ENCODE measurements around the gene TMEM272. TPM values are rescaled to one million over a fixed set of nuclear protein-coding genes. Genes with fewer than 3 reads are reported as not detected.

The TMEM272 gene
- total and polyA plus RNA-seq, 3 experiments from 2014 or later: 0.12 to 0.69 (median 0.35) TPM

GRCh38 chr13:51837016-51837415, 8.0 kb downstream of the TMEM272 start:
- Mint-ChIP-seq H3K27ac (no peak overlapping the region), H3K27me3 (peaks cover 6 to 7% of the 10 kb centered on the region in 2 donors), H3K36me3 (peaks cover 0 to 1% (median 0%) of the 10 kb centered on the region in 3 donors), H3K9me3 (no peaks in the 10 kb centered on the region), H3K4me3 (no peak overlapping the region), H3K4me1 (peaks cover 6 to 11% (median 9%) of the 10 kb centered on the region in 3 donors)
- H3K9me3 ChIP-seq (ENCODE audit: low read length): no peaks in the 10 kb centered on the region
- ChIA-PET CTCF (interaction anchor here (1.5 to 9.6 kb wide), 3 partner anchors 11 to 291 kb away, joined by 3 to 188 read pairs (median 7); no protein-coding TSS in a partner anchor), POLR2A (no interaction called here)
- no peak overlapping the region for H3K4me3 ChIP-seq (ENCODE audit: low read length)
- no peak for DNase-seq
- H3K4me1 ChIP-seq (ENCODE audit: insufficient read depth, low read length): peaks cover 4% of the 10 kb centered on the region
- H3K27me3 ChIP-seq (ENCODE audit: insufficient read depth, low read length, poor library complexity, severe bottlenecking): no peaks in the 10 kb centered on the region
- no peaks in the 10 kb centered on the region for H3K36me3 ChIP-seq (ENCODE audit: insufficient read depth, low read length)
- no peak overlapping the region for H3K27ac ChIP-seq (ENCODE audit: low read depth, low read length)

DNA sequence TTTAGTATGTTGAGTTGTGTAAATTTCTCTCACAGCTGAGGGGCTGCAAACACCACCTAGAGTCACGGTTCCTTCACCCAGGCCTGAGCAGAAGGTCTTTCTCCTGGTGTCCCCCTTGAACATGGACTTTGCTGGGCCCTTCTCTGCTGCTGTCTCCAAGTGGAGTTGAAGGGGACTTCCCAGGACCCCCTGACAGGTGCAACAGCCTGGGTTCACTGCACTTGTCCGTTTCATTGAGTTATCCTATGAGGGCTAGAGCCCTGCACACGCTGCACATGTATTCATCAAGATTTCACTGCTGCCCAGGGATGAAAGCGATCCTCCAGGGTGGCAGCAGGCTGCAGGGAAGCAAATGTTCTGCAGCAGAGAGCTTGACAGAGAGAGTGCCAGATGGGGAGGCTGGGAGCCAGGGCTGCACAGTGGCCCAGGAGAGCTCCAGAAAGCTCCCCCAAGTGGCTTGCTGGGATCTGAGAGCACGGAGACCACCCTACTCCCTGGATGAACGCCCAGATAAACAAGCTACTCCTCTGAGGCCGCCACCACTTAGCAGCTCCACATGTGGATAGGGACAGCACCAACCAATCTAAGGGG, 10.3 kb downstream of the TMEM272 start:
- Histone ChIP-seq H3K36me3 (ENCODE audit: insufficient read depth, low read length) (no peaks in the 10 kb centered on the region), H3K4me3 (ENCODE audit: low read length) (no peak overlapping the region), H3K9me3 (ENCODE audit: low read length) (no peaks in the 10 kb centered on the region), H3K27me3 (ENCODE audit: insufficient read depth, low read length, poor library complexity, severe bottlenecking) (no peaks in the 10 kb centered on the region), H3K27ac (ENCODE audit: low read depth, low read length) (no peak overlapping the region), H3K4me1 (ENCODE audit: insufficient read depth, low read length) (peaks cover 15% of the 10 kb centered on the region)
- ChIA-PET POLR2A (no interaction called here), CTCF (interaction anchor here (0.7 to 9.6 kb wide), 6 partner anchors 9 to 390 kb away, joined by 3 to 188 read pairs (median 4); partner anchors contain the start of gene TMEM272)
- no peak for DNase-seq
- Mint-ChIP-seq H3K27me3 (peaks cover 0 to 7% of the 10 kb centered on the region in 2 donors), H3K9me3 (no peaks in the 10 kb centered on the region), H3K4me1 (peaks cover 6 to 22% (median 19%) of the 10 kb centered on the region in 3 donors), H3K36me3 (peaks cover 0 to 1% (median 0%) of the 10 kb centered on the region in 3 donors), H3K27ac (no peak overlapping the region), H3K4me3 (no peak overlapping the region)

GRCh38 chr13:51833980-51834379, 11.0 kb downstream of the TMEM272 start:
- Histone ChIP-seq H3K4me3 (ENCODE audit: low read length) (no peak overlapping the region), H3K9me3 (ENCODE audit: low read length) (no peaks in the 10 kb centered on the region), H3K27ac (ENCODE audit: low read depth, low read length) (no peak overlapping the region), H3K4me1 (ENCODE audit: insufficient read depth, low read length) (peaks cover 22% of the 10 kb centered on the region), H3K27me3 (ENCODE audit: insufficient read depth, low read length, poor library complexity, severe bottlenecking) (no peaks in the 10 kb centered on the region), H3K36me3 (ENCODE audit: insufficient read depth, low read length) (no peaks in the 10 kb centered on the region)
- peaks cover 0 to 1% (median 0%) of the 10 kb centered on the region in 3 donors for H3K36me3 Mint-ChIP-seq
- H3K4me1 Mint-ChIP-seq: peaks cover 6 to 28% (median 19%) of the 10 kb centered on the region in 3 donors
- no peak for DNase-seq
- H3K4me3 Mint-ChIP-seq: no peak overlapping the region
- POLR2A ChIA-PET: no interaction called here
- CTCF ChIA-PET: interaction anchor here (0.7 to 9.6 kb wide), 5 partner anchors 8 to 389 kb away, joined by 3 to 188 read pairs (median 5); partner anchors contain the start of gene TMEM272
- peak overlapping the region in 2 of 8 donors; percentile 29 to 79 for H3K27ac Mint-ChIP-seq
- H3K27me3 Mint-ChIP-seq: peaks cover 0 to 4% of the 10 kb centered on the region in 2 donors
- H3K9me3 Mint-ChIP-seq: no peaks in the 10 kb centered on the region

- peak overlapping the region in 5 of 8 donors; percentile 0 to 74 (median 38) for H3K27ac Mint-ChIP-seq
- CTCF ChIA-PET: interaction anchor here (0.9 to 9.6 kb wide), 13 partner anchors 11 to 415 kb away, joined by 3 to 188 read pairs (median 5); no protein-coding TSS in a partner anchor
- no peaks in the 10 kb centered on the region for H3K27me3 Mint-ChIP-seq
- peaks cover 0 to 1% (median 0%) of the 10 kb centered on the region in 3 donors for H3K36me3 Mint-ChIP-seq
- H3K27ac ChIP-seq (ENCODE audit: low read depth, low read length): no peak overlapping the region
- H3K4me1 Mint-ChIP-seq: peaks cover 17 to 39% (median 32%) of the 10 kb centered on the region in 3 donors
- peak; percentile 26 to 75 (median 60) for DNase-seq
- no peaks in the 10 kb centered on the region for H3K9me3 Mint-ChIP-seq
- H3K9me3 ChIP-seq (ENCODE audit: low read length): no peaks in the 10 kb centered on the region
- H3K4me3 Mint-ChIP-seq: peak overlapping the region in 1 of 7 donors; percentile 24
- POLR2A ChIA-PET: interaction anchor here (0.6 to 1.2 kb wide), 5 partner anchors 11 to 359 kb away, joined by 3 to 7 read pairs (median 3); no protein-coding TSS in a partner anchor
- no peaks in the 10 kb centered on the region for H3K36me3 ChIP-seq (ENCODE audit: insufficient read depth, low read length)
- no peak overlapping the region for H3K4me3 ChIP-seq (ENCODE audit: low read length)
- H3K4me1 ChIP-seq (ENCODE audit: insufficient read depth, low read length): peaks cover 36% of the 10 kb centered on the region
- H3K27me3 ChIP-seq (ENCODE audit: insufficient read depth, low read length, poor library complexity, severe bottlenecking): no peaks in the 10 kb centered on the region
Measured at GRCh38 chr13:51832471-51833152, 12.4 kb downstream of the TMEM272 start.

DNA sequence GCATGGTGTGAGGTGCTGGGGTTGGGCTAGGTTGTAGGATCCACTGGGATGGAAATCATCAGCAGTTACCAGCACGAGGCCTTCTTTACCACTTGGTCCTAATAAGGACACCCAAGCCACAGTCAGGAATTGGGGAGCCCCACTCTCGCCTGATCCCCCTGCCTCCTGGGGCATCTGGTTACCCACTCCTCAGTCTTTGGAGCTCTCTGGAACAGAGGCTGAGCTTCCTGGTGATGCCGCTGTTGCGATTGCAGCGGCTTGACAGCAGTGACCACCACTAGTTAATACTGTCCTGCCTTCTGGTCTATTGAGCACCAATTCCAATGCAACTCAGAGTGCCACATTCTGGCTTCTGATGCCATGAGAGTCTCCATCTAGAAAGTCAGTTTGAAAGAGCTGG, 13.5 kb downstream of the TMEM272 start:
- Mint-ChIP-seq H3K36me3 (peaks cover 0 to under 1% (median 0%) of the 10 kb centered on the region in 3 donors), H3K9me3 (no peaks in the 10 kb centered on the region), H3K4me1 (peaks cover 28 to 50% (median 43%) of the 10 kb centered on the region in 3 donors), H3K27ac (no peak overlapping the region), H3K4me3 (no peak overlapping the region), H3K27me3 (no peaks in the 10 kb centered on the region)
- H3K9me3 ChIP-seq (ENCODE audit: low read length): no peaks in the 10 kb centered on the region
- no peaks in the 10 kb centered on the region for H3K27me3 ChIP-seq (ENCODE audit: insufficient read depth, low read length, poor library complexity, severe bottlenecking)
- peaks cover 47% of the 10 kb centered on the region for H3K4me1 ChIP-seq (ENCODE audit: insufficient read depth, low read length)
- no peak for DNase-seq
- POLR2A ChIA-PET: interaction anchor here (1.1 to 1.2 kb wide), 2 partner anchors 10 to 16 kb away, joined by 3 to 7 read pairs; no protein-coding TSS in a partner anchor
- no peak overlapping the region for H3K4me3 ChIP-seq (ENCODE audit: low read length)
- no peaks in the 10 kb centered on the region for H3K36me3 ChIP-seq (ENCODE audit: insufficient read depth, low read length)
- CTCF ChIA-PET: interaction anchor here (0.6 to 9.6 kb wide), 12 partner anchors 10 to 398 kb away, joined by 3 to 188 read pairs (median 6); no protein-coding TSS in a partner anchor
- H3K27ac ChIP-seq (ENCODE audit: low read depth, low read length): no peak overlapping the region

- ChIA-PET CTCF (interaction anchor here (0.8 to 6.3 kb wide), 3 partner anchors 10 to 15 kb away, joined by 3 to 109 read pairs (median 3); no protein-coding TSS in a partner anchor), POLR2A (no interaction called here)
- Mint-ChIP-seq H3K36me3 (no peaks in the 10 kb centered on the region), H3K9me3 (no peaks in the 10 kb centered on the region), H3K27ac (peak overlapping the region in 1 of 8 donors; percentile 72), H3K4me1 (peaks cover 45 to 68% (median 62%) of the 10 kb centered on the region in 3 donors), H3K27me3 (no peaks in the 10 kb centered on the region), H3K4me3 (no peak overlapping the region)
- Histone ChIP-seq H3K9me3 (ENCODE audit: low read length) (no peaks in the 10 kb centered on the region), H3K36me3 (ENCODE audit: insufficient read depth, low read length) (no peaks in the 10 kb centered on the region), H3K4me3 (ENCODE audit: low read length) (no peak overlapping the region), H3K27ac (ENCODE audit: low read depth, low read length) (no peak overlapping the region), H3K27me3 (ENCODE audit: insufficient read depth, low read length, poor library complexity, severe bottlenecking) (no peaks in the 10 kb centered on the region), H3K4me1 (ENCODE audit: insufficient read depth, low read length) (peaks cover 66% of the 10 kb centered on the region)
- no peak for DNase-seq
Measured at GRCh38 chr13:51829568-51829899, 15.4 kb downstream of the TMEM272 start.

DNA sequence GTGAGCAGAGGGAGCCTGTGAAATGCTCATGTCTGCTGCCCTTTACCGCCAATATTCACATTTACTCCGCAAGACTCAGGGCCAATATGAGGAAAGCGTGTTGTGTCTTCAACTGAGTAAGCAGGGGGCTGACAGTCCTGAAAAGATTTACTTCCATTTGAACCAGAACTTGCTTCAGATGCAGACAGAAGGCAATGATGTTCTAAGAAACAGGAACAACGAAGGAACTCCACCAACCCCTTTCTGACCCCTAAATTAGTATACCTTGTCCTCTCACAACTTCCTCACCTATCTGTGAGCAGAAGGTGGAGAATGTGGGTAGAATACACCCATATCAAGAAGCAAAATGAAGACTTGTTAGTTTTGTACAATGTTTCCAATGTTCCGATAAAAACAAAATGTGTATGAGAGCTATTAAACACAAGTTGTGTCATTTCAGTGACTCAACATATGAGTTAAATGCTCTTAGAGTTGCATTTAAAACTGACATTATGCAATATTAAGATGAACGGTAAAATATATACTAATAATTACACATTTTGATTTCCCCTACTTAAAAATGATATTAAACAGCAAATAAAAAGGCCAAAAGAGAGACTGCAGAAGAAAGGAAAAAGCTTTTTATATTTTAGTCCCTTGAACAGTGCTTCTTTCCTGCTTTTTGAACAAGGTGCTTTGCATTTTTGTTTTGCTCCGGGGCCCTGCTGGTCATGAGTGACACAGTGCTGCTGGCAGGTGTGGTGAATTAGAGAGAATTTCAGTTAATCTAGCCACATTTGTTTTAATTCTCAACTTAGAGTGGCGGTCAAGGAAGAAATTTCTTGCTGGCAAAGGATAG, 16.0 kb downstream of the TMEM272 start:
- Histone ChIP-seq H3K4me3 (ENCODE audit: low read length) (no peak overlapping the region), H3K27me3 (ENCODE audit: insufficient read depth, low read length, poor library complexity, severe bottlenecking) (no peaks in the 10 kb centered on the region), H3K4me1 (ENCODE audit: insufficient read depth, low read length) (peaks cover 72% of the 10 kb centered on the region), H3K27ac (ENCODE audit: low read depth, low read length) (no peak overlapping the region), H3K36me3 (ENCODE audit: insufficient read depth, low read length) (no peaks in the 10 kb centered on the region), H3K9me3 (ENCODE audit: low read length) (no peaks in the 10 kb centered on the region)
- H3K4me3 Mint-ChIP-seq: peak overlapping the region in 1 of 7 donors; percentile 33
- POLR2A ChIA-PET: no interaction called here
- no peaks in the 10 kb centered on the region for H3K9me3 Mint-ChIP-seq
- peaks cover 51 to 70% (median 65%) of the 10 kb centered on the region in 3 donors for H3K4me1 Mint-ChIP-seq
- no peak for DNase-seq
- peak overlapping the region in 2 of 8 donors; percentile 66 to 79 for H3K27ac Mint-ChIP-seq
- no peaks in the 10 kb centered on the region for H3K27me3 Mint-ChIP-seq
- H3K36me3 Mint-ChIP-seq: no peaks in the 10 kb centered on the region
- CTCF ChIA-PET: interaction anchor here (0.8 to 6.3 kb wide), 4 partner anchors 10 to 298 kb away, joined by 3 to 109 read pairs (median 3); no protein-coding TSS in a partner anchor
